ENCODE measurements around the gene ZBTB7C.

- TF ChIP-seq EZH2 (IDR thresholded peaks at IDR 0.05; ENCODE audit: borderline replicate concordance, low read depth, low read length, poor library complexity, severe bottlenecking), result no peak
- no peak for TF ChIP-seq CTCF (conservative IDR thresholded peaks at IDR 0.05; ENCODE audit: low read depth, low read length)
Measured at GRCh38 chr18:48188609-48189008, 220.6 kb downstream of the ZBTB7C start.
